AG09319 (cell line): ENCODE results near the gene UBC.
"Not testable (repeated sequence)": the region's sequence is repeated elsewhere in the genome, so short reads cannot be mapped to it uniquely, and the experiment has no call there.

Experiments used
- DNase-seq: peaks from one replicate; pipeline ENCODE4 v3.0.0-alpha.2; 2010; ENCODE audit warnings: low read depth; ENCODE audit errors: extremely low read depth
- CTCF ChIP-seq: IDR thresholded peaks from 2 replicates; pipeline ENCODE4 v1.5.1; 2011; ENCODE audit warnings: low read depth, mild to moderate bottlenecking, inconsistent platforms, low read length, moderate library complexity

The UBC gene

GRCh38 chr12:124917135-124917840 is 2.8 kb upstream of the UBC start:
- peak; percentile 99 for DNase-seq
- TF ChIP-seq CTCF: no peak

- DNase-seq: no peak
- no peak for TF ChIP-seq CTCF
Observed at GRCh38 chr12:124916374-124917134, 2.1 kb upstream of the UBC start.

GRCh38 chr12:124915239-124916236 is 1.1 kb upstream of the UBC start:
- no peak for DNase-seq
- TF ChIP-seq CTCF: no peak

- peak; percentile 40 for TF ChIP-seq CTCF
- DNase-seq: no peak
Observed at GRCh38 chr12:124913474-124914391, 717 bp downstream of the UBC start.

GRCh38 chr12:124912529-124913287 is 1.7 kb downstream of the UBC start:
- DNase-seq: not testable (repeated sequence)

- not testable (repeated sequence) for DNase-seq
Observed at GRCh38 chr12:124911521-124911920, 2.9 kb downstream of the UBC start.
